ENCODE measurements around the gene NECTIN4.
"Not testable (repeated sequence)": the region's sequence is repeated elsewhere in the genome, so short reads cannot be mapped to it uniquely, and the experiment has no call there.

The NECTIN4 gene

GRCh38 chr1:161089251-161089924 lies at the start of gene NECTIN4:
NECTIN4 (minus strand) TSS chr1:161089558; CDS start chr1:161089296, 262 bp downstream.
- DNase-seq = no peak

GRCh38 chr1:161138431-161138830 lies 49.1 kb upstream of the NECTIN4 start:
- no peak for DNase-seq

- DNase-seq = no peak
Observed at GRCh38 chr1:161137881-161138280, 48.5 kb upstream of the NECTIN4 start.

- no peak for DNase-seq
Observed at GRCh38 chr1:161133220-161133740, 43.9 kb upstream of the NECTIN4 start.

GRCh38 chr1:161132410-161133219 lies 43.3 kb upstream of the NECTIN4 start, which contains the start of gene DEDD:
DEDD (minus strand) TSS chr1:161132667; CDS start chr1:161124462, 8,205 bp downstream.
- peak; percentile 98 for DNase-seq

- no peak for DNase-seq
Observed at GRCh38 chr1:161131523-161132409, 42.4 kb upstream of the NECTIN4 start.

GRCh38 chr1:161130266-161130665 lies 40.9 kb upstream of the NECTIN4 start:
- no peak for DNase-seq

- DNase-seq = no peak
Observed at GRCh38 chr1:161128591-161129420, 39.4 kb upstream of the NECTIN4 start.

GRCh38 chr1:161127649-161128048 lies 38.3 kb upstream of the NECTIN4 start:
- DNase-seq = no peak

- no peak for DNase-seq
Observed at GRCh38 chr1:161122967-161123366, 33.6 kb upstream of the NECTIN4 start.

GRCh38 chr1:161121834-161122233 lies 32.5 kb upstream of the NECTIN4 start:
- no peak for DNase-seq

- DNase-seq = no peak
Observed at GRCh38 chr1:161121042-161121650, 31.8 kb upstream of the NECTIN4 start.

- DNase-seq = peak; percentile 58
Observed at GRCh38 chr1:161119092-161119903, 29.9 kb upstream of the NECTIN4 start.

GRCh38 chr1:161117759-161118581 lies 28.6 kb upstream of the NECTIN4 start, which contains the start of the genes NIT1 and PFDN2:
NIT1 (plus strand) TSS chr1:161118105; CDS start chr1:161118177, 72 bp downstream.
PFDN2 (minus strand) TSS chr1:161118037; CDS start chr1:161118026, 11 bp downstream.
- DNase-seq = peak; percentile 95

GRCh38 chr1:161115961-161116360 lies 26.6 kb upstream of the NECTIN4 start:
- DNase-seq = not testable (repeated sequence)

- DNase-seq = no peak
Observed at GRCh38 chr1:161115132-161115711, 25.9 kb upstream of the NECTIN4 start.

- no peak for DNase-seq
Observed at GRCh38 chr1:161114556-161114955, 25.2 kb upstream of the NECTIN4 start.

- DNase-seq = no peak
Observed at GRCh38 chr1:161113915-161114314, 24.6 kb upstream of the NECTIN4 start.

GRCh38 chr1:161111527-161111926 lies 22.2 kb upstream of the NECTIN4 start:
- DNase-seq = no peak

All from eye (tissue), 1 donor.